NCI-H1694 (cell line): ENCODE measurements around the gene RPS6KA4.

Experiments used
- DNase-seq: peaks from one replicate; lab custom pipeline; 2025; lab: John Stamatoyannopoulos, UW

The RPS6KA4 gene

DNA sequence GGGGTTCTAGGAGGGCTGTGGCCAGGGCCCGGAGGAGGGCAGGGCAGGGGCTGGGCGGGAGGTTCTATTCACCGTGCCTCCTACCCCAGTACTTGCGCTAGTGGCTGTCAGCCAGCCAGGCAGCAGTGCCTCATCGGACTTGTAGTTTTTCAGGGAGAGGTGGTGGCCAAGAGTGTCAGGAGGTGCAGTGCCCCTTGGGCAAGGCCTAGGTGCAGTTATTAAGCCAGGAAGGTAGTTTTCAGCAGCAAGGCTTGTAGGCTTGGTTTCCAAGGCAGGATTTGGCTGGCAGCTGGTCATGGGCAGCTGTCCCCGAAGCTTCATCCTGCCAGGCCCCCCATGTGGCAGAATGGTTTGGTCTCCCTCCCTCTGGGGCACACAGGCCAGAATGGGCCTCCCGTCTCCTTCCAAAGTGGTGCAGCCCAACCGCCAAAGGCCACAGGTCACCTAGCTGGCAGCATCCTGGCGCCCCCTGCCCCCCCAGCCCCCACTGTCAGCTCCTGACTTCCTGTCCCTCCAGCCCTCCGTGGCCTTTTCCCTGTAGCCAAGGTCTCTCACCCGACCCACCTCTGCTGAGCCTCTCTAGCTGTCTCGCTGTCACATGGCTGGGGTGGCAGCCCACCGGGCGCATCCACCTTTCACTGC is 10.5 kb upstream of the RPS6KA4 start:
- no peak for DNase-seq

GRCh38 chr11:64349025-64349387 is 10.0 kb upstream of the RPS6KA4 start:
- DNase-seq = no peak

DNA sequence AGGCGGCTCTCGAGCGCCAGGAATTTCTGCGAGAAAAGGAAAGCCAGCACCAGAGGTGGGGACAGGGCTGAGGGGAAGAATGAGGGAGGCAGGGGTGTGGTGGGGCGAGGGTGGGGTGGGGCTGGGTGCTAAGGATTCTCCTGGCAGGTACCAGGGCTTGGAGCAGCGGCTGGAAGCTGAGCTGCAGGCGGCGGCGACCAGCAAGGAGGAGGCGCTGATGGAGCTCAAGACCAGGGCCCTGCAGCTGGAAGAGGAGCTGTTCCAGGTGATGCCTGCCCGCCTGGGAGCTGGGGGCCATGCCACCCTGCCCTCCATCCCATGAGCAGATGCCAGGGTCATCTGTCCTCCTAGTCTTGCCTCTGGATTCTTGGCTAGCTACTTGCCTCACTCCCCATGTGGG is 9.6 kb upstream of the RPS6KA4 start:
- no peak for DNase-seq

GRCh38 chr11:64351136-64351631 is 7.8 kb upstream of the RPS6KA4 start:
- DNase-seq = no peak

DNA sequence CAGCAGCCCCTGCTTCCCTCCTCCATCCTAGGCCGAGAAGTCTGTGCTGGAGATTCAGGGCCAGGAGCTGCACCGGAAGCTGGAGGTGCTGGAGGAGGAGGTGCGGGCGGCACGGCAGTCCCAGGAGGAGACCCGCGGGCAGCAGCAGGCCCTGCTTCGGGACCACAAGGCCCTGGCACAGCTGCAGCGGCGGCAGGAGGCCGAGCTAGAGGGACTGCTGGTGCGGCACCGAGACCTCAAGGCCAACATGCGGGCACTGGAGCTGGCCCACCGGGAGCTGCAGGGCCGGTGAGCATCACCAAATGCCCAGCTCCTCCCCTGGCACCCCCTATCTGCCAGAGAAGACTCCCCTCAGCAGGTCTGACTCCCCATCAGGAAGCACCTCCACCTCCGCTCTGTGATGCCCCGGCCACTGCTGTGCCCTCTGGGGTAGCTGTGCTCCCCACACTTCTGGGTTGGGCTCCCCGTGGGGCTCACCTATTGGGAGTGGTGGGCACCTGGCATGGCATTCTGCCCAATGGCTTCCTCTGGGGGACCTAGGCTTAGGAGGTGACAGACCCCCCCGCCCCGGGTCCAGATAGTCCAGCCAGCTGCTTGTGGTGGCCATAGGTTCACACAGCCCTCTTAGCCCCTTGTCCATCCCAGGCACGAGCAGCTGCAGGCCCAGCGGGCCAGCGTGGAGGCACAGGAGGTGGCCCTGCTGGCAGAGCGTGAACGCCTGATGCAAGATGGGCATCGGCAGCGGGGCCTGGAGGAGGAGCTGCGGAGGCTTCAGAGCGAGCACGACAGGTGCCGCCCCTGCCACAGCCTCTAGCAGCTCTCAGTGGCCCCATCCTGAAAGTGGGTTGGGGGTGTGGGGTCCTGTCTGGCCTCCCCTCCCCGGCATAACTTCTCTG is 6.6 kb upstream of the RPS6KA4 start:
- DNase-seq = no peak

- no peak for DNase-seq
Measured at GRCh38 chr11:64352995-64353714, 5.8 kb upstream of the RPS6KA4 start.

- no peak for DNase-seq
Measured at GRCh38 chr11:64353715-64354506, 5.1 kb upstream of the RPS6KA4 start.

- DNase-seq = peak; percentile 30
Measured at GRCh38 chr11:64355078-64355940, 3.7 kb upstream of the RPS6KA4 start.

GRCh38 chr11:64356498-64357411 is 2.2 kb upstream of the RPS6KA4 start:
- peak; percentile 33 for DNase-seq

DNA sequence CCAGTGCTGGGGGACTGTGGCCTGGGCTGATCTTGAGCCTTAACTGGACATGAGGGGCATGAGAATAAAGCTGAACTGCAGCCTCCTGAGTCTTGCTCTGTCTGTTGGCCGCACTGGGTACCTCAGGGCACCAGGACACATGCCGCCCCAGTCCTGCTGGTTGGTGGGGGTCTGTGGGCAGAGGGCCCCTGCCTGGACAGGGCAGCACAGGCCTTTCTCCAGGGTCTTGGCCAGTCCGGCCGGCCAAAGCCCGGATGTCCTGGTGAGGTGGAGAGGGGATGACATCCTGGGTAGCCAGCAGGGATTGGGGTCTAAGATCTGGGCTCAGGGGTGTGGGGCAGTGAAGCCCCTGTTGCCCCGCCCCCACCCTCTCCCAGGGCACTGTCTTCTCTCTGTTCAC is 1.5 kb upstream of the RPS6KA4 start:
- DNase-seq = no peak

DNA sequence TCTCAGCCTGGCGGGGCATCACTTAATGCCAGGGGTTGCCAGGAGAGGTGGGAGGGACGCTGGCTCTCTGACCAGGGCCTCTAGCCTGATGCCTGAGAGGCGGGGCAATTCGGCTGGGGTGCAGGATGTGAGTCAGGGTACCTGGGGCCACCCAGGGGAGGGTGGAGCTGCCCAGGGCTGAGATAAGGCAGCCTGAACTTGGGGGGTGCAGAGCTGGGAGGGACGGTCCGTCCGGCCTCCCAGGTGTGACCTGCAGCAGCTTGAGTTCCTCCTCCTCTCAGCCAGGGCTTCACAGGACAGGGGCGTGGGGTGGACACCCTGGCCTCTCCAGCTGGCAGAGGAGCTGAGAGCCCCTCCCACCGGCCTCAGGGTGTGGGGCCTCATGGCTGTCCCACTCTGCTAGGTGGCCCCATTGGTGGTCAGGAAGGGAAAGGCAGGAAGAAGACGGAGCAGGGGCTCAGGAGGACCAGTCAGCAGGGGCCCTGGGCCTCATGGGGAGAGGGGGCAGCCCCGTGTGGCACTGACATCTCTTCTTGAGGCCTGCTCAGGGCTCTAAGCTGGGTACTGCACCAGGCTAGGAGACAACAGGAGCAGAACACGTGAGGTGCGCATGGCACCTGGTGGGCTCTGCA is 942 bp upstream of the RPS6KA4 start:
- no peak for DNase-seq

- no peak for DNase-seq
Measured at GRCh38 chr11:64358536-64358906, 441 bp upstream of the RPS6KA4 start.

- no peak for DNase-seq
Measured at GRCh38 chr11:64359712-64360445, 917 bp downstream of the RPS6KA4 start.

GRCh38 chr11:64360448-64360921 is 1.5 kb downstream of the RPS6KA4 start:
- DNase-seq = no peak

DNA sequence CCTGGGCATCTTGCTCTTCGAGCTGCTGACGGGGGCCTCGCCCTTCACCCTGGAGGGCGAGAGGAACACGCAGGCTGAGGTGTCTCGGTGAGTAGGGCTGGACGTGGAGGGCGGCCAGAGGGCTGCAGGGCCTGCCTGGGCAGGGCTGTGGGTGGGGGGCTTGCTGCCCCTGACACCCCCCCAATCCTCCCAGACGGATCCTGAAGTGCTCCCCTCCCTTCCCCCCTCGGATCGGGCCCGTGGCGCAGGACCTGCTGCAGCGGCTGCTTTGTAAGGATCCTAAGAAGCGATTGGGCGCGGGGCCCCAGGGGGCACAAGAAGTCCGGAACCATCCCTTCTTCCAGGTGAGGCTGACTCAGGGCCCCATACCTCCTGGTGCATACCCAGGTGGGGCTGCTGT is 2.7 kb downstream of the RPS6KA4 start:
- no peak for DNase-seq

GRCh38 chr11:64362339-64362738 is 3.4 kb downstream of the RPS6KA4 start:
- no peak for DNase-seq

DNA sequence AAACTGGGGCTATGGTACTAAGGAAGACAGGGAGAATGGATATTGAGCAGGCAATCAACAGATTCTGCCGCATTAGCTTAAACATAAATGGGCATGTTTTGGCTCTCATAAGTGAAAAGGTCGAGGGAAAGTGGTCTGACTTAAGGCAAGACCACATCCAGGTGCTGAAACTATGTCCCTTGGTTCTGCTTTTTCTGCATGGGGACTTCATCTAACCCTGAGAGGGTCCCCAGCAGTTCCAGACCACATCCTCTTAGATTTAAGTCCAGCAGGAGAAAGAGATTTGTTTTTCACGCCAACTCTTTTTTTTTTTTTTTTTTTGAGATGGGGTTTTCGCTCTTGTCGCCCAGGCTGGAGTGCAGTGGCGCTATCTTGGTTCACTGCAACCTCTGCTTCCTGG is 5.5 kb downstream of the RPS6KA4 start:
- DNase-seq = no peak

- no peak for DNase-seq
Measured at GRCh38 chr11:64364911-64365310, 5.9 kb downstream of the RPS6KA4 start.

GRCh38 chr11:64366751-64367150 is 7.8 kb downstream of the RPS6KA4 start:
- DNase-seq = no peak
